IMR-90 (cell line): ENCODE data around the gene LRRC2. TPM values are rescaled to one million over a fixed set of nuclear protein-coding genes. Genes with fewer than 3 reads are reported as not detected.
A peak's percentile ranks its signal among the peaks of the same experiment; 100 is the strongest.

Source experiments
- ATAC-seq: fragments of 200-7000 bp; cut with Tn5 transposase; 2 replicates; pipeline ENCODE4 v1.9.1; 2020; ENCODE audit warnings: low read depth, mild to moderate bottlenecking, moderate library complexity
- Bru-seq: library from RNA; stranded (reverse); fragments of 400-500 nt; gene quantifications from one replicate; lab custom pipeline; 2021; lab: Mats Ljungman, UMichigan
- BruChase-seq, 2 experiments: library from RNA; stranded (reverse); fragments of 400-500 nt; gene quantifications; one replicate each; lab custom pipeline; 2021; lab: Mats Ljungman, UMichigan
- BruUV-seq: library from RNA; stranded (reverse); fragments of 400-500 nt; replicated peaks from 2 replicates; lab custom pipeline; 2021; lab: Mats Ljungman, UMichigan
- CTCF ChIA-PET: fragments of 300-600 bp; formaldehyde crosslinking; extraction: SDS; loops from one replicate; lab custom pipeline; 2021; ENCODE audit warnings: antibody characterized with exemption; lab: Yijun Ruan, JAX
- POLR2A ChIA-PET: fragments of 300-600 bp; sonication (Branson Sonifier 250); formaldehyde crosslinking; loops from one replicate; lab custom pipeline; 2022; ENCODE audit warnings: antibody characterized with exemption; ENCODE audit not compliant: unreplicated experiment; lab: Charles Lee
- DNase-seq: peaks from one replicate; pipeline ENCODE4 v3.0.0; 2013
- H2AFZ ChIP-seq: replicated peaks from 2 replicates; pipeline ENCODE3; 2013; ENCODE audit warnings: low read length, mild to moderate bottlenecking; ENCODE audit not compliant: poor library complexity
- H2AK5ac ChIP-seq: 2 replicates; pipeline ENCODE4 v1.6.1; 2013; ENCODE audit warnings: low read depth, low read length, inconsistent platforms
- H2AK9ac ChIP-seq: replicated peaks from 2 replicates; pipeline ENCODE3; 2013; ENCODE audit warnings: mild to moderate bottlenecking, low read depth, low read length, moderate library complexity; ENCODE audit not compliant: poor library complexity
- H2BK120ac ChIP-seq: 2 replicates; pipeline ENCODE4 v1.6.1; 2013; ENCODE audit warnings: low read depth, low read length, inconsistent platforms
- H2BK15ac ChIP-seq: 3 replicates; pipeline ENCODE4 v1.6.1; 2013; ENCODE audit warnings: low read depth, low read length, inconsistent platforms
- H2BK20ac ChIP-seq: 2 replicates; pipeline ENCODE4 v1.6.1; 2013; ENCODE audit warnings: low read depth, mild to moderate bottlenecking, inconsistent platforms, low read length, moderate library complexity
- H2BK5ac ChIP-seq: 2 replicates; pipeline ENCODE4 v1.6.1; 2013; ENCODE audit warnings: mild to moderate bottlenecking, low read depth, low read length, inconsistent platforms; ENCODE audit not compliant: poor library complexity, severe bottlenecking
- H3K14ac ChIP-seq: replicated peaks from 2 replicates; pipeline ENCODE4 v1.6.1; 2013; ENCODE audit warnings: low read depth, low read length, inconsistent platforms
- H3K18ac ChIP-seq: 2 replicates; pipeline ENCODE4 v1.6.1; 2013; ENCODE audit warnings: low read depth, low read length, control low read depth
- H3K23ac ChIP-seq: 2 replicates; pipeline ENCODE4 v1.6.1; 2013; ENCODE audit warnings: low read depth, low read length, inconsistent platforms
- H3K27ac ChIP-seq: 2 replicates; pipeline ENCODE4 v1.5.1; 2013; ENCODE audit warnings: mild to moderate bottlenecking, control low read depth, low read length; ENCODE audit not compliant: insufficient read depth
- H3K27me3 ChIP-seq: 2 replicates; pipeline ENCODE4 v1.6.1; 2013; ENCODE audit warnings: low read length; ENCODE audit not compliant: control insufficient read depth, insufficient read depth
- H3K36me3 ChIP-seq: 2 replicates; pipeline ENCODE4 v1.6.1; 2013; ENCODE audit warnings: low read length, mixed read lengths; ENCODE audit not compliant: control insufficient read depth, insufficient read depth
- H3K4ac ChIP-seq: 2 replicates; pipeline ENCODE4 v1.6.1; 2013; ENCODE audit warnings: low read depth, low read length, inconsistent platforms
- H3K4me1 ChIP-seq: 2 replicates; pipeline ENCODE4 v1.6.1; 2013; ENCODE audit warnings: low read length, mixed read lengths; ENCODE audit not compliant: control insufficient read depth, insufficient read depth
- H3K4me2 ChIP-seq: 2 replicates; pipeline ENCODE4 v1.6.1; 2013; ENCODE audit warnings: low read depth, mild to moderate bottlenecking, control low read depth, low read length, moderate library complexity
- H3K4me3 ChIP-seq: 2 replicates; pipeline ENCODE4 v1.5.1; 2013; ENCODE audit warnings: low read depth, mild to moderate bottlenecking, control low read depth, low read length, moderate library complexity; ENCODE audit not compliant: insufficient read depth
- H3K56ac ChIP-seq: 2 replicates; pipeline ENCODE4 v1.6.1; 2013; ENCODE audit warnings: low read length, inconsistent platforms; ENCODE audit not compliant: insufficient read depth; ENCODE audit errors: extremely low read depth
- H3K79me1 ChIP-seq, 2 experiments: 2 replicates each; pipeline ENCODE4 v1.6.1; 2013; ENCODE audit warnings: low read length in 2 of 2, inconsistent platforms in 1 of 2, low read depth in 1 of 2
- H3K9ac ChIP-seq: 2 replicates; pipeline ENCODE4 v1.6.1; 2013; ENCODE audit warnings: low read depth, low read length, control low read depth
- H3K9me1 ChIP-seq: 2 replicates; pipeline ENCODE4 v1.6.1; 2013; ENCODE audit warnings: low read length, inconsistent platforms; ENCODE audit not compliant: insufficient read depth
- H3K9me3 ChIP-seq: 2 replicates; pipeline ENCODE4 v1.6.1; 2013; ENCODE audit warnings: low read length; ENCODE audit not compliant: control insufficient read depth, insufficient read depth
- H4K20me1 ChIP-seq: 2 replicates; pipeline ENCODE4 v1.6.1; 2013; ENCODE audit warnings: low read length, inconsistent platforms; ENCODE audit not compliant: insufficient read depth
- H4K5ac ChIP-seq: 2 replicates; pipeline ENCODE4 v1.6.1; 2013; ENCODE audit warnings: mild to moderate bottlenecking, low read depth, low read length, control low read depth
- H4K8ac ChIP-seq, 2 experiments: 2 replicates each; pipeline ENCODE4 v1.6.1; 2013; ENCODE audit warnings: low read depth in 2 of 2, low read length in 2 of 2, control low read depth in 1 of 2, inconsistent platforms in 1 of 2
- H4K91ac ChIP-seq: 2 replicates; pipeline ENCODE4 v1.6.1; 2013; ENCODE audit warnings: low read depth, low read length, inconsistent platforms; ENCODE audit not compliant: insufficient read depth
- BHLHE40 ChIP-seq: fragments of 150-350 bp; IDR thresholded peaks from 2 replicates; pipeline ENCODE4 v1.6.1; 2016; ENCODE audit warnings: mild to moderate bottlenecking, low read depth, low read length
- CHD1 ChIP-seq: IDR thresholded peaks from 2 replicates; pipeline ENCODE4 v1.6.1; 2012; ENCODE audit warnings: low read depth, low read length, improper control_type of control experiment
- FOS ChIP-seq: fragments of 150-350 bp; IDR thresholded peaks from 2 replicates; pipeline ENCODE4 v1.6.1; 2016; ENCODE audit warnings: low read depth, low read length
- MAFK ChIP-seq: IDR thresholded peaks from 2 replicates; pipeline ENCODE4 v1.6.1; 2012; ENCODE audit warnings: low read depth, low read length, improper control_type of control experiment
- MXI1 ChIP-seq: IDR thresholded peaks from 2 replicates; pipeline ENCODE4 v1.6.1; 2012; ENCODE audit warnings: low read depth, mild to moderate bottlenecking, low read length, moderate library complexity, borderline replicate concordance
- POLR2A ChIP-seq: IDR thresholded peaks from 2 replicates; pipeline ENCODE4 v1.6.1; 2012; ENCODE audit warnings: mild to moderate bottlenecking, low read depth, low read length
- RAD21 ChIP-seq: IDR thresholded peaks from 2 replicates; pipeline ENCODE4 v1.6.1; 2012; ENCODE audit warnings: low read length, improper control_type of control experiment
- RCOR1 ChIP-seq: IDR thresholded peaks from 2 replicates; pipeline ENCODE4 v1.6.1; 2012; ENCODE audit warnings: mild to moderate bottlenecking, low read length, improper control_type of control experiment; ENCODE audit not compliant: insufficient replicate concordance
- RFX5 ChIP-seq: IDR thresholded peaks from 2 replicates; pipeline ENCODE4 v1.8.0; 2012; ENCODE audit warnings: low read depth, mild to moderate bottlenecking, low read length, moderate library complexity
- SMC3 ChIP-seq: fragments of 150-350 bp; IDR thresholded peaks from 2 replicates; pipeline ENCODE4 v1.6.1; 2016; ENCODE audit warnings: low read depth, mild to moderate bottlenecking, antibody characterized with exemption, low read length, moderate library complexity
- WGBS, 2 experiments: methylation state at CpG; one replicate each; pipeline versions ENCODE4 v1.1.5 to v1.1.7; 2013; ENCODE audit warnings: missing lambda C conversion rate in 2 of 2; ENCODE audit not compliant: insufficient read length in 1 of 2; ENCODE audit errors: extremely low coverage in 2 of 2; 5-methylcytosine and 5-hydroxymethylcytosine counted together
- dilution Hi-C: fragments of 300-500 bp; cut with HindIII; formaldehyde crosslinking; loops from one replicate; pipeline ENCODE4 v1.14.3; 2018; ENCODE audit warnings: low sequenced_read_pairs; ENCODE audit not compliant: unreplicated experiment
- in situ Hi-C: fragments of 300-500 bp; cut with MboI; formaldehyde crosslinking; loops from 3 replicates; pipeline ENCODE4 v1.14.3; 2019; ENCODE audit warnings: low sequenced_read_pairs, inconsistent platforms, mixed read lengths
- intact Hi-C: fragments of 100-400 bp; cut with micrococcal nuclease; formaldehyde crosslinking; loops from 2 replicates; pipeline ENCODE4 v1.10.0; 2022
- long read RNA-seq: library from polyadenylated mRNA; unstranded; transcript quantifications from one replicate; pipeline ENCODE4 v2.0.0, GENCODE V29; 2021; ENCODE audit not compliant: unreplicated experiment
- polyA plus RNA-seq, 3 experiments: library from polyadenylated mRNA; depleted of rRNA; stranded (reverse); fragments of >200 nt; gene quantifications; 2 replicates each; pipeline ENCODE4 v1.2.3, GENCODE V29; 2012; ENCODE audit warnings: low replicate concordance in 1 of 3
- total RNA-seq: library from RNA; depleted of rRNA; stranded (reverse); fragments of >200 nt; gene quantifications from 2 replicates; pipeline ENCODE4 v1.2.3, GENCODE V29; 2012; rRNA removed
- TF ChIP-seq, protein P1 (sequence below): fragments of 150-350 bp; IDR thresholded peaks from 2 replicates; pipeline ENCODE4 v1.6.1; 2017; ENCODE audit warnings: mild to moderate bottlenecking, antibody characterized with exemption, low read length, low read depth
- TF ChIP-seq, protein P2 (sequence below): conservative IDR thresholded peaks from 2 replicates; pipeline ENCODE4 v1.5.1; 2012; ENCODE audit warnings: mild to moderate bottlenecking, low read depth, low read length, improper control_type of control experiment

The LRRC2 gene, protein sequence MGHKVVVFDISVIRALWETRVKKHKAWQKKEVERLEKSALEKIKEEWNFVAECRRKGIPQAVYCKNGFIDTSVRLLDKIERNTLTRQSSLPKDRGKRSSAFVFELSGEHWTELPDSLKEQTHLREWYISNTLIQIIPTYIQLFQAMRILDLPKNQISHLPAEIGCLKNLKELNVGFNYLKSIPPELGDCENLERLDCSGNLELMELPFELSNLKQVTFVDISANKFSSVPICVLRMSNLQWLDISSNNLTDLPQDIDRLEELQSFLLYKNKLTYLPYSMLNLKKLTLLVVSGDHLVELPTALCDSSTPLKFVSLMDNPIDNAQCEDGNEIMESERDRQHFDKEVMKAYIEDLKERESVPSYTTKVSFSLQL
- total RNA-seq (4.1 and 4.7 TPM in 2 replicates), polyA plus RNA-seq (2012; rRNA removed) (2.5 and 2.9 TPM in 2 replicates), Bru-seq, nascent RNA (percentile 72 among the genes with signal in this experiment), BruChase-seq, experiment 1, labeled RNA remaining after a 6-hour chase (percentile 77 among the genes with signal in this experiment), BruChase-seq, experiment 2, labeled RNA remaining after a 2-hour chase (percentile 68 among the genes with signal in this experiment)
- polyA plus RNA-seq (2012; cell fraction: cytosol; rRNA removed) = 0.96 and 1.2 TPM in 2 replicates
- polyA plus RNA-seq (2012; cell fraction: nucleus; rRNA removed; ENCODE audit: low replicate concordance) = 0.75 and 3.6 TPM in 2 replicates
- long read RNA-seq, full-length matches to known transcripts = 13 of 19 reads
- long read RNA-seq, partial matches to known transcripts = 3 of 19 reads
- long read RNA-seq, other reads (novel, unspliced or antisense) = 3 of 19 reads

GRCh38 chr3:46566040-46566641, at the start of gene LRRC2:
LRRC2 (minus strand) TSS chr3:46566302; CDS start chr3:46551591, 14,711 bp downstream.
- Histone ChIP-seq H2BK20ac (peak within 1 kb of the TSS; percentile 85), H3K4me2 (peak within 1 kb of the TSS; percentile 86), H3K27ac (peak within 1 kb of the TSS; percentile 53), H3K23ac (peak within 1 kb of the TSS; percentile 95), H4K91ac (peak within 1 kb of the TSS; percentile 95), H2BK120ac (peak within 1 kb of the TSS; percentile 98), H3K9me1 (peaks cover 10% of the 10 kb centered on the region; the same call in 1 of the 2 replicates), H2AK5ac (peak within 1 kb of the TSS; percentile 93), H3K4ac (peak within 1 kb of the TSS; percentile 95), H3K4me1 (peaks cover 11% of the 10 kb centered on the region), H4K20me1 (no peaks in the 10 kb centered on the region), H2AK9ac (peak within 1 kb of the TSS; percentile 93), H4K5ac (peak within 1 kb of the TSS; percentile 84), H3K27me3 (no peaks in the 10 kb centered on the region), H4K8ac (peak within 1 kb of the TSS; percentile 79 to 93), H3K79me1 (peaks cover 13 to 22% of the 10 kb centered on the region in 2 experiments; a peak in 2 of 4 replicates), H3K18ac (peak within 1 kb of the TSS; percentile 85), H2BK15ac (peak within 1 kb of the TSS; percentile 49; the same call in 2 of the 3 replicates), H3K4me3 (peak within 1 kb of the TSS; percentile 57), H2AFZ (peak within 1 kb of the TSS; percentile 94), H3K9me3 (peaks cover 4% of the 10 kb centered on the region), H3K14ac (peak within 1 kb of the TSS; percentile 89), H2BK5ac (peak within 1 kb of the TSS; percentile 66), H3K56ac (peak within 1 kb of the TSS; percentile 93), H3K36me3 (no peaks in the 10 kb centered on the region), H3K9ac (peak within 1 kb of the TSS; percentile 87)
- dilution Hi-C loops (no loop called here), in situ Hi-C loops (no loop called here), intact Hi-C loops (loop anchor here (5.0 kb wide), 1 partner anchor 61 kb away; no protein-coding TSS in a partner anchor)
- DNase-seq (peak; percentile 76), ATAC-seq (peak; percentile 83)
- no TSS peak for BruUV-seq
- POLR2A ChIA-PET = no interaction called here
- CTCF ChIA-PET = interaction anchor here (1.6 kb wide), 1 partner anchor 77 kb away, joined by 6 read pairs; no protein-coding TSS in a partner anchor
- WGBS, 2 experiments = 0% methylated on average over 2 of the region's 39 CpGs; no CpG with 5 or more reads in 1 of the 2 experiments
- TF ChIP-seq MXI1 (peak; percentile 48; the same call in 1 of the 2 replicates), FOS (peak; percentile 27; the same call in 1 of the 2 replicates), RCOR1 (no peak), SMC3 (no peak; the same call in 1 of the 2 replicates), MAFK (no peak), CHD1 (no peak), RAD21 (no peak), BHLHE40 (peak; percentile 90), RFX5 (no peak), POLR2A (peak; percentile 34; the same call in 1 of the 2 replicates)
- TF ChIP-seq, protein P1, sequence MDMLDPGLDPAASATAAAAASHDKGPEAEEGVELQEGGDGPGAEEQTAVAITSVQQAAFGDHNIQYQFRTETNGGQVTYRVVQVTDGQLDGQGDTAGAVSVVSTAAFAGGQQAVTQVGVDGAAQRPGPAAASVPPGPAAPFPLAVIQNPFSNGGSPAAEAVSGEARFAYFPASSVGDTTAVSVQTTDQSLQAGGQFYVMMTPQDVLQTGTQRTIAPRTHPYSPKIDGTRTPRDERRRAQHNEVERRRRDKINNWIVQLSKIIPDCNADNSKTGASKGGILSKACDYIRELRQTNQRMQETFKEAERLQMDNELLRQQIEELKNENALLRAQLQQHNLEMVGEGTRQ = no peak
- TF ChIP-seq, protein P2, sequence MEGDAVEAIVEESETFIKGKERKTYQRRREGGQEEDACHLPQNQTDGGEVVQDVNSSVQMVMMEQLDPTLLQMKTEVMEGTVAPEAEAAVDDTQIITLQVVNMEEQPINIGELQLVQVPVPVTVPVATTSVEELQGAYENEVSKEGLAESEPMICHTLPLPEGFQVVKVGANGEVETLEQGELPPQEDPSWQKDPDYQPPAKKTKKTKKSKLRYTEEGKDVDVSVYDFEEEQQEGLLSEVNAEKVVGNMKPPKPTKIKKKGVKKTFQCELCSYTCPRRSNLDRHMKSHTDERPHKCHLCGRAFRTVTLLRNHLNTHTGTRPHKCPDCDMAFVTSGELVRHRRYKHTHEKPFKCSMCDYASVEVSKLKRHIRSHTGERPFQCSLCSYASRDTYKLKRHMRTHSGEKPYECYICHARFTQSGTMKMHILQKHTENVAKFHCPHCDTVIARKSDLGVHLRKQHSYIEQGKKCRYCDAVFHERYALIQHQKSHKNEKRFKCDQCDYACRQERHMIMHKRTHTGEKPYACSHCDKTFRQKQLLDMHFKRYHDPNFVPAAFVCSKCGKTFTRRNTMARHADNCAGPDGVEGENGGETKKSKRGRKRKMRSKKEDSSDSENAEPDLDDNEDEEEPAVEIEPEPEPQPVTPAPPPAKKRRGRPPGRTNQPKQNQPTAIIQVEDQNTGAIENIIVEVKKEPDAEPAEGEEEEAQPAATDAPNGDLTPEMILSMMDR = no peak
